GM19463 (cell line): ENCODE data around the gene EFNA5.

Experiments used
- ATAC-seq: cut with Tn5 transposase; IDR thresholded peaks from one replicate; pipeline ENCODE4 v1.9.1; 2021; ENCODE audit warnings: mild to moderate bottlenecking, moderate library complexity; ENCODE audit not compliant: unreplicated experiment

Gene EFNA5

DNA sequence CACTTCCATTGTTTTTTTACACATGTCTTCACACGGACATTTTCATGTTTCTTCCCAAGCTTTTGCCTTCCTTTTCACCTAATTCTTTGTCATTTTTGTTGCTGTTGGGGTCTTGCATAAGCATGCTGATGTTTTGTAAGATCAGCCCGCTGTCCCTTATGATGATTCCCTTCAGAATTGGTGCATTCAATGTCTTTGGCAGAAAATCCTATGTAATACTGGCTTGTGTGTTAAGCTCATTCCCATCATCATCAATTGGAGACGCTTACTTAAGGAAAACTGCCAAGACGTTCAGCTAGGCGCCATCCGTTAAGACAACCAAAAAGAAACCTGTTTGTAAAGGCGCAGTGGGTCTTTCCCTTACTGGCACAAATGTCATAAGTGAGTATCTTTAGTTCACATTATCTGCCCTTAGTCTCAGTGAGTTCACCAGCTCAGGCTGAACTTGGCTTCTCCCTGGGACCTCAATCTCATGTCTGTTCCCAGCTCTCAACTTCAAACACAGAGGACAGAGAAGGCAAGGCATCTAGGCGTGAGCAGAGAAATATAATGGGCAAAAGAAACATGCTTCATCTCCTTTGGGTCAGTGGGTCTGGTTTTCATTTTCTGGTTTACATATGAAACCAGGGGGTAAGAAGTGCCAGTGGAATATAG, 97.9 kb downstream of the EFNA5 start:
- no peak for ATAC-seq

DNA sequence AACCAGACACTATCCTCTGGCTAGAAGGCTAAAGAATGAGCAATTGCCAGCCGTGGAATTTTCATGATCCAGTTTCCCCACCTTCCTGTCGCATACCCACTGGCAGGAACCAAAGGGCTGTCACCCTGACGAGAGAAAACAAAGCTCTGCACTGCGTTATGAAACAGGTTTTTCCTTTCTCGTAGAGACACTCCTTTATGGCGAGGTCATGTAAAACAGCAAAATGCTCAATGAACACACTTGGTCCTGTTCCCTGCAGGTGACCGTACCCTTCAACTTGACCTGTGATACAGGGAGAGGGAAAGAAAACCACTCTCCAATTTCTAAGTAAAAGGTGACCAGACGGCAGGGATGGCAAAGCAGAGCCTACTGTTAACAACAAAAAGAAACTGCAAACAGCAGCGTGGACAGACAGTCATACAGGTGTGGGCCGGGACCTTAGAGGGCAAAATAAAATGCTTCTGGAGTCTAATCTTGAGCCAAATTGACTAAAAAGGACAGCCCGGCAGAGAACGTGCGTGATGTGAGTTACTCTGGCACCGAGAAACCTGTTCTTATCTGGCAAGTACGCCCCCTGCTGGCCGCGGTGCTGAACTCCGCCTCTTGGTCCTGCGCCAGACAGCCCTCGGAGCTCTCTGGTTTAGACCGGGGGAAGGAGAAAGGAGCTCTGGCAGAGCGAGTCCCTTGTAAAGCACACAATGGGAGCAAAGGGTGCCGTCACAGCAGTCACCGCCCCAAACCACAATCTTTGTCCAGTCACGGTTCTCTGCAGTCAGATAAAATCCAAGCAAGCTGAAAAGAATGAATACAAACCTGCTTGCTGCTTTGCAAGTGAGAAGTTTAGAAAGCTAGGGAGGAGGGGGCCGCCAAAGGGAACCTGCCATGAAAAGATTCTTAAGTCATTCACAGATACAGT, 98.9 kb downstream of the EFNA5 start:
- ATAC-seq = peak; percentile 51

DNA sequence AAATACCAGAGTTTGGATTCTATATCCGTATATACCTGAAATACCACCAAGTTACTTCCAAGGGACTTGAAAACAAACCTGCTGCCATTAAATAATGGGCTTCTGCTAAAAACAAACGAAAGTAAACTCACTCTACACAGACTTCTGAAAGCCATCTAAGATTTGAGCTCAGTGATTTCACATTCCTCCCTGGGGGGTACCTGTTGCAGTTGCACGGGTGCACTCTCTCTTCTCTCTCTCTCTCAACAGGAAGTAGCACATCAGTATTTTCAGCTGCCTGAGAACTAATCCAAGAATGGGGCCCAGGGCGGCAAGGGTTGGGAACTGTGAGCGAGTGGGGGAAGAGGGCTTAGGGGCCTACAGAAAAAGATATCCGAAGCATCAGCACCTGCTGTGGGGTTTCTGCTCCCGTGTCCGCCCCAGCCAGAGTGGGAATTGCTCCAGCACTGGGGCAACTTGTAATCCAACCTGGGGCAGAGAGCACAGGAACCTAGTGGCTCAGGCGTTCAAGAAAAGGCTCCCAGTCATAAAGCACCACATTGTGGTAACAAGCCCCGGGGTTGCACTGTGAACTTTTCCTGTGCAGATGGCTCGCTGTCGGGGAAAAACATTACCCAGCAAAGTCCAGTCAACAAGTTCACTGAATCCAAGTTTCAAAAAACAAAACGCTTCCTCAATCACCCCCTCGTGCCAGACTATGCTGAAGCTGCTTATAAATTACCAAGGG, 99.8 kb downstream of the EFNA5 start:
- ATAC-seq = peak; percentile 74

DNA sequence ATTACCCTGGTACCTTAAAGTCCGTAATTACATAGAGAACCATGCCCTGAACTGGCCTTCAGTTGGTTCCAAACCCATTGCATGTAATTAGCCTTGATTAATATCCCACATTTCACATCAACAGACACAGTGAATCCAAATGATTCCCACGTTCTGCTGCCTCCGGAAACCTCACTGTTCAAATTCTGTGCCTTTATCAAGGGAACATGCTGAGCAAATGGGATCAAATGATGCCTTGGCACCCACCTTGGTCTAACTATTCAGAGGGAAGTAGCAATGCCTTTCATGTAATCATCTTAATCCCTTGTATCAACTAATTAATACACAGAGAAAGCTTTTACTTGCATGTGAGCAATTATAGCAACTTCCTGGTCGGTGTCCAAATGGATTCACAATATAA, 100.6 kb downstream of the EFNA5 start:
- no peak for ATAC-seq

DNA sequence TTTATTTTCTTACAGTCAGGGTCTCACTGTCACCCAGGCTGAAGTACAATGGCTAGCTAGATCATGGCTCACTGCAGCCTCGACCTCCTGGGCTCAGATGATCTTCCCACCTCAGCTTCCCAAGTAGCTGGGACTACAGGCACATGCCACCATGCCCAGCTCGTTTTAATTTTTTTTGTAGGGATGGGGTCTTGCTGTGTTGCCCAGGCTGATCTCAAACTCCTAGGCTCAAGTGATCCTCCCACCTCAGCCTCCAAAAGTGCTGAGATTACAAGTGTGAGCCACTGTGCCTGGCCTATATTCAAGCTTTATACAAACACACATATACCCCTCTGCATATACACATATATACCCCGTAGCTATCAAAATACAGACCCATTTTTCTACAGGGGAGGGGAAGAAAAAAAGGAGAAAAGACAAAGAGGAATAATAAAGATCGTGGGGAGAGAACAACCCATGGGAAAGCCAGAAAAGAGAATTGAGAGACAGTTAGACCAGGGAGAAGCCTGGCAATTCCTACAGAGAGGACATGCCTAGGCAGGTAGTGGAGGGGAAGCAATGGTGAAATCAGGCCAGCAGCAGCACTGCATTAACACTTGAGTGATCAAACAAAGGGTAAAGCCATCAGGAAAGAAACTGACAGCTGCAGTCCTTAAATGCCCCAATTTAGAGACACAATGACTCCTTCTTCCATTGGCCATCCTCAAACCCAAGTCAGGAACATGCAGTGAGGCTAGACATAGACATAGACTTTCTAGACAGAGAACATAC, 102.7 kb downstream of the EFNA5 start:
- ATAC-seq = no peak

DNA sequence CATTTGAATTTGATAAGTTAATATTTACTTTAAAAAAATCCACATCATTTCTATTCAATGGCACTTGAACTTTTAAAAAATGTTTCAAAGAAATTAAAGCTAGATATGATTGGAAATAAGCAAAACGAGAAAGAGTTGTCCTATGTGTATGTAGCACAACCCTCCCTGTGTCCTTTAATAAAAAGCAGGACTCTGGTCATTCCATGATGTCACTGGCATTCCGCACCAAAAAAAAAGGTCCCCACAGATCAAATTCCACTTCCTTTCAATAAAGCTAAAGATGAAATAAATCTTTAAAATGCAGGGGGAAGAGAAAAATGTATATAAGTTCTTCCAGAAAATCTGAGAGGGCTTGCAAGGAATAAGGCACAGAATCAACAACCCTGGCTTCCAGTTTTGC, 103.8 kb downstream of the EFNA5 start:
- ATAC-seq = no peak

DNA sequence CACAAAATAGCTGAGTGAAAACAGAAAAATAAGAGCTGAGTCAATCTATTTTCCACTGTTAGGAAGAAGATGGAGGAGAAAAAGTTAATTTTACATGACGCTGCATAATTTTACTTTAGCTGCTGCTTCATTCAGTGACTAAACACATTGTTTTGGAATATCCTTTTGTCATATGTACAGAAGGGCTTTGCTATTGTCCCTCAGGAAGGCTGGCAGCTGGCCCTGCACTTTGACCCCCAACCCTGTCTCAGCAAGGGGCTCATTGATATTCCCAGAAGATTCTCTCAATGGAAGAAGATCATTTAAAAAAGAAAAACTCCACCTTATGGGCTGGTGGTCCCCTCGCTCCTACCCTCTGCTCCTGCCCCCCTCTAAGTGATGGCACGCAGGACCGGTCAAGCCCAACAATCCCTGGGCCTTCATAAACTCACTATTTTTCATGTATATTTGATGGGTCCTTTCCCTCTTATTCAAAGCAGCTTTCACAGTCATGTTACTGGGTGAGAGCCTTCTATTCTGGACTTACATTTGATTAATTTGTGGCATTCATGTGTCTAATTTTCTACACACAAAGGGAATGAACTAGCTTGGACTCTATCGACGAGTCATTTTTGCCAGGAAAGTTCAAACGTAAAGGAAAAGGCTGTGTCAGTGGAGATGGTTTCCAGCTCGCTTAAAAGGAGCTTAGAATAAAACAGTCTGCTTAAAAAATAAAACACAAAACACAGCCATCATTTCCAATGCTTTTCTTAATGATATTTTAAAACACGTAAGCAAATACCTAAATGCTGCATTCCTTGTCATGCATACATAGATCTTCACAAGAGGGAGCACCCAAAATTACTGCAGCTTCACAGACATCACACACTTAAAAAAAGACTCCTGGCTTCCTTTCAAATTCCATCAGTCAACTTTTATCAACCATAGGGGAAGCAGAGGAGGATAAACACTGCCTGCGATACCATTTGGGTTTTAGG, 104.7 kb downstream of the EFNA5 start:
- no peak for ATAC-seq

DNA sequence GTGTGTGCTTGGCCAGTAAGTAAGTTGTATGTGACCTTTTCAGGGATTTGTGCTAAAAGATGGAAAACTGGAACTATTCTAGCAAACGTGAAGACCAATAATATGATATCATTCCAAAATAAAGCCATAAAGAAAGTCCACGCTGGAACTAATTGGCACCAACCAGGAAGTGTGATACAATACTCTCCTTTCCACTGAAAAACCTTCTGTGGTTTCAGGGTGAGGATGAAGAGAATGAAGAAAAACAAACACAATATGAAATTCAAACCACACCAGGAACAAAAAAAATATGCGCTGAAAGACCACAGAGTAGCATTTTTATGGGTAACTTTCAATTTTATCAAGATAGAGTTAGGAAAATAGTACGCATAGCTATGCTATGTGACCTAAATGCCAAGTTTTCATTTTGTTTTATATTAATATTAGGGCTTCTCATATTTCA, 105.8 kb downstream of the EFNA5 start:
- ATAC-seq = no peak

DNA sequence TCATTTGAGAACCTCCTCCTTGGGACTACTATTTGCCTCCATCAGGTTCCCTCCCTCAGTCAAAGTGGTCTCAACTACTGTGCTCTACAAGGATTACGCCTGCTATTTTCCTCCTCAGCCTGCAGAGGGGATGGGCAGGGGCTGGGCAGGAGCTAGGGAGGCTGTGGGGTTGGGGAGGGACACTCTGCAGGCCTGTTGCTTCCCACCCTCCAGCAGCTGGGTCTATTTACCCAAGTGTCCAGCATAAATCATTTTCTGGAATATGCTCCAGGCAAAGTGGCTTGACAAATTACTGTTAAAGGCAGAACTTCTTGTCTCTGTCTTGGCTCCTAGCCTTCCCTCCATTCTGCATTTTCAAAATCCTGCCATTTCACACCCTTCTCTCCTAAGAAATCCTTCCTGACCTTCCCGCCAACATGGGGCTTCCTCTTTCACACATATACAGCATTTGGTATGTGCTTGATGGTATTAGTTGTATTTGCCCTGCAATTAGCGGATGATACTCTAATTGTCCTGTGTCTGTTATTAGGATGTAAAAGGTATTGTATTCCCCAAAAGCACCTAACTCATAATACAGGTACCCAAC, 106.7 kb downstream of the EFNA5 start:
- no peak for ATAC-seq

DNA sequence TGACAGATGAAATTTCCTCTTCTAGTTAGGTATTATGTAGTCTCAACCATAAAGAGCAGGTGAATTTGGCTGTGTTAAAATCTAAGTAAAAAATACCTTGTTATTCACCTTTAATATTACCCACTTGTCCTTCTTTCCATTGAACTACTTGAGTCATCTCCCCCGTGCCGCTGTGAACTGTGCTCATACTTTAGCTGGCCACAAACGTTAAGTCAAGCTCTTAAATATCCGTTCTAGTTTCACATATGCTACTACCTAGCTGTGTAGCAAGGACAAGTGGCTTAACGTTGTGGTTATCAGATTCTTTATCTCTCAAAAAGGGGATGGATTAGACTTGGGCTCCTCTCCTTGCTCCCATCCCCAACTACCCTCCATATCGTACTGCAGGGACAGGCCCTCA, 110.4 kb downstream of the EFNA5 start:
- no peak for ATAC-seq

DNA sequence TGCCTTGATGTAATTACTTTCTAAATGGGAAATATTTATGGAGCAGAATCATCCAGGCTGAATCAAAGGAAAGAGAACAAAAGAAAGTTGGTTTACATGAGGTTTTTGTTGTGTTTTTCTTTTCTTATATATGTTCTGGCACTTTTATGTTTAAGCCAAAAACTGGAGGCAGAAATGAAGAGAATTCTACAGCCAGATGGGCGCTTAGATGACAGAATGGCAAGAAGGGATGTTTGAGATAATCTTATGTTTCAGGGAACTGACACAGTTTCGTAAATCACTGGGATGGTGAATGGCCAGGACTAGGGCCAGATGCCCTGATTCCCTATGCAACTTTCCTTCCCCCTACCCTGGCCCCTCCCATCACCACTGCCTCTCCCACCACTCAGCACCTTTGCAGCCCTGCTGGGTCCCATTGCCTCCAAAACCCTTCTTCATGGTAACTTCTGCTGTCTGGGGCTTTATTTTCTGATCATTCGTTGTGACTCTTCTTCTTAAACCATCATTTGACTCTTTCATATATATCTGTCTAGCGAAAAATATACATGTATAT, 111.8 kb downstream of the EFNA5 start:
- ATAC-seq = no peak

DNA sequence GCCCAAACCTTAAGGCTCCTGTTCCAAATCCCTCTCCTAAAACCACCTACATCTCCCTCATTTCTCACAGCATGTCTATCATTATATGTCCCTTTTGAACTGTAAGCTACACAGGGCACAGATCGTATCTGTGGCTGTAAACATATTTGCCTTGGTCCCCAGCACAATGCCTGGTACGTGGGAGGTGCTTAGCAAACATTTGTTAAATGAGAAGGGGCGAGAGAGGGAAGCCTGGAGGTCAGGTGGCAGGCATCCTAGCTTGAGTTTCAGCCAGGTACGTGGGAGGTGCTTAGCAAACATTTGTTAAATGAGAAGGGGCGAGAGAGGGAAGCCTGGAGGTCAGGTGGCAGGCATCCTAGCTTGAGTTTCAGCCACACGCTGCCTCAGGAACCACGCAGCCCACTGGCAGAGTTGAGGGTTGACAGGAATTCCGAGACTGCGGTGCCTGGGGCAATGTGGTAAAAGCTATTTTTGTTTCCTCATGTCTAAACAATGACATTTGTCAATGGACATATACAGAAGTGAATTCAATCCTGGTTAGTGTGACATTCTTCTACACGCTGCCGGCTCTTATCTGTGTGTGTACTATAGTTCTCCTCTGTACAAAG, 113.6 kb downstream of the EFNA5 start:
- no peak for ATAC-seq

DNA sequence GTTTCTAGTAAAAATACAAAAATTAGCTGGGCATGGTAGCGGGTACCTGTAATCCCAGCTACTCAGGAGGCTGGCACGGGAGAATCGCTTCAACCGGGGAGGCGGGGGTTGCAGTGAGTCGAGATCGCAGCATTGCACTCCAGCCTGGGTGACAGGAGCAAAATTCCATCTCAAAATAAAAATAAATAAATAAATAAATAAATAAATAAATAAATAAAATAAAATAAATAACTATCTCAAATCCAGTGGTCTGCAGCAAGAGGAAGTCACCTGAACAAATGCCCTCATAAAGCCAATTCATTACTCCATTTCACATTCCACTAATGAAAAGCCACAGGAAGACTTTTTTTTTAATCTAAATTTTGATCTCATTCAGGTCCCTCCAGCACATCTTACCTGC, 114.2 kb downstream of the EFNA5 start:
- ATAC-seq = no peak

DNA sequence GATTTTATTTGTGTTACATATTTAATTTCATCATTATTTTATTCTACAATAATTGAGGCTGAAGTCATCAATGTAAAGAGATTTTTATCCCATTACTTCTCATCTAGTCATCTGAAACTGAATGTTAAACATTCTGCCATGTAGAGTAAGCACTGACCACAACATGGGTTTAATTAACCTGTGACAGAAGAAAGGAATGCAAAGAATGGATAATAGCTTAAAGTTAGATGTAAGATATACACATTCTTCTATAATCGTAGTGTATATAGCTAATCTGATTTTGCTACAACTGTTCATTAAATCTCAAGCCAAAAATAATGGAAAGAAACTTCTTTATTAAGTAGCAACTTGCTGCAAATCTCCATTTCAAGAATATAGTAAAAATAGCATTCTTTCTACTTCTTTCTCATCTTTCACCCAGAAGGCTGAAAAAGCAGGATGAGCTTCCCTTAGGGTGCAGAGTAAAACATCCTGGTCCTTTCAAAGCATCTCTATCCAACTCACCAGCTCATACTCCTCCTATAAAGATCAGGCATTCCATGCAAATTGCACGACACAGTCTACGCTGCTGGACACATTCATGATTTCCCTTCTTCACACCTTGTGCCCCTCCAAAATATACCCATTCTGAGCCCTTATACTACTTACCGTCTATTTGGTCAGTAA, 115.2 kb downstream of the EFNA5 start:
- no peak for ATAC-seq

DNA sequence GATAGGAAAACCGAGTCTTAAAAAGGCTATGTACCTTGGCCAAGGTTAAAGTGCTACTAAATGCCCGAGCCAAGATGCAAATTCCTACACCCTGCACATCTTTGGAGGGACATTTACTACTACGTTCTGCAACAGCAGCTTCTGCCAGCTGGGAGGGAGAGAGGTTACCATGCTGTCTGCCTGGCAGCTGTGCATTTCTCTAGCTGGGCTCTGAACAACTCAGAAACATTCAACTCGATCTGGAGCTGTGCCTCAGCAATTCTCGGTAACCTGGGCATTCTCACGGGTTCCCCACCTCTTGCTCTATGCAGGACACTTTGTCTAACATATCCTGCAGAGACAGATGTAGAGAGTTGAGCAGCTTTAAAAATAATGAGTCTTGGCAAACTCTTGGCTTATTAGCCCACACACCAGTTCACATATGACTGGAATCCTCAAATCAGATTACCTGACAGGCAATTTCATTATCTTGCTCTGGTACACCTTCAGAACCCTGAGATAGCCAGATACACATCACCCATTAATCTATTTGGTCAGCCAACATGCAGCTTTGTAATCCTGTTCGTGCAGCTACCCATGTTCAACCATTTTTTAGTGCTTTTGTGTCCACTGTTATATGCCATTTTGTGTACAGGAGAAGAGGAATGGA, 115.8 kb downstream of the EFNA5 start:
- ATAC-seq = no peak

DNA sequence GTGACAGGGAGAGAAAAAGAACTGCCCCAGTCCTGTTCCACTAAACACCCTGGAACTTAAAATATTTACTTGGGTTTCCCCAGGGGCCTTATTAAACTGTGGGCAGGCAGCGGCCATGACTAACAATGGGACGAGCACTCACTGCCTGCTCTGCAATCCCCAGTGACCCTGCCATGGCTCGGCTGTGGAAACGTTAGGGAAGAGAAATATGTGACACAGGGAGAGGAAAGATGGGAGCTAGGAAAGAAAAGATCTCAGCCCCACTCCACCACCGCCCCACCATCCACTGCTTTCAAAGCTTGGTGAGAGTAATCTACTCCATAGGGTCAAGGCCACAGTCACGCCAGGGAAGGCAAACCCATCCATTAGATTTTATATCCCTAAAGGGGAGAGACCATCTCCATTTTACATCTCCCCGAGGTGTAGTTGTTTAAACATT, 117.6 kb downstream of the EFNA5 start:
- no peak for ATAC-seq

DNA sequence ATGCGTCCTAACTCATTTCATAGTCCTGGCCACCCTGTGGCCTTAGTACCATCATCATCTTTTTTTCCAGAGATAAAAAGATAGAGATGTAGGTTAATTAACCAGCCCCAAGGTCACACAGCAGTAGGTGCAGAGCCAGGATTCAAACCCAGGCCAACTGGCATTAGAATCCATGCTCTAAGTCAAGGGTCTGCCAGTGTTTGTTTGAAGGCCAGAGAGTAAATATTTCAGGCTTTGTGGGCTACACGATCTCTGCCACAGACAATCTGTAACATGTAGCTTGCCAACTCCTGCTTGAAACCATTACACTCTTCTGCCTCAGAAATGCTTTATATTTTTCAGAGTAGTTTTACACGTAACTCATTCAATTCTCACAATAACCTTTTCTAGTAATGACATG, 119.6 kb downstream of the EFNA5 start:
- ATAC-seq = no peak

DNA sequence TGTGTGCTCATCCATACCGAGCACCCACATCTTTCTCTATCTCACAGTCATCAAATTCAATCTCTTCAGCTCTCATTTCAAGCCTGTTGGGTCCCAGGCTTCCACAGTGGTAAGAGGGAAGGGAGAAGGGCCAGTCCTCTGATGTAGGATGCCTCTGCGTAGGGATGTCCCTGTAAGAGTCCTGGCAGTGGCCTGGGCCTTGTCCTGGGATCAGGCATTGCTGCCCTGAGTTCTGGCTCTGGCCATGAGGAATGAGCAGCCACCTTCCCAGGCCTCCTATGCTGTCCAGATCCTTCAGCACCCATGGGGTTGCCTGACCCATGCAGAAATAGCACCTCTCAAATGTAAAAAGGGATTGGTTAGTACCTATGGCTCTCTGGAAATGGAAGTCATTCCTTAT, 121.2 kb downstream of the EFNA5 start:
- no peak for ATAC-seq
